ENCODE results near the gene CYTH2.

Gene CYTH2

GRCh38 chr19:48478339-48479256 is 9.4 kb downstream of the CYTH2 start:
- H3K9ac ChIP-seq (ENCODE audit: low read length): no peak overlapping the region
- no peaks in the 10 kb centered on the region for H3K9me2 ChIP-seq (replicated peaks; ENCODE audit: insufficient read depth, low read length)
- 0 out of 2 replicates have a peak, but pooled peaks cover 5% of the 10 kb centered on the region for H3F3A ChIP-seq (ENCODE audit: insufficient read depth)
- no peaks in the 10 kb centered on the region for H3K27me3 ChIP-seq (ENCODE audit: low read length)
- H2AFZ ChIP-seq (ENCODE audit: low read depth, low read length, severe bottlenecking): no peak overlapping the region
- no peaks in the 10 kb centered on the region for H3K79me2 ChIP-seq (ENCODE audit: insufficient read depth, low read length)
- no peaks in the 10 kb centered on the region for H4K20me1 ChIP-seq (ENCODE audit: low read depth, low read length)
- H3K27ac ChIP-seq (ENCODE audit: low read depth, low read length): no peak overlapping the region
- no peak overlapping the region for H3K4me3 ChIP-seq (ENCODE audit: insufficient read depth, low read length, poor library complexity, severe bottlenecking)
- no peak overlapping the region for H3K4me2 ChIP-seq (ENCODE audit: low read depth, low read length, poor library complexity, severe bottlenecking)
- H3K9me3 ChIP-seq (ENCODE audit: insufficient read depth, low read length): no peaks in the 10 kb centered on the region
- TF ChIP-seq EZH2phosphoT487 (conservative IDR thresholded peaks at IDR 0.05; ENCODE audit: low read length): no peak
- TF ChIP-seq, protein P1, sequence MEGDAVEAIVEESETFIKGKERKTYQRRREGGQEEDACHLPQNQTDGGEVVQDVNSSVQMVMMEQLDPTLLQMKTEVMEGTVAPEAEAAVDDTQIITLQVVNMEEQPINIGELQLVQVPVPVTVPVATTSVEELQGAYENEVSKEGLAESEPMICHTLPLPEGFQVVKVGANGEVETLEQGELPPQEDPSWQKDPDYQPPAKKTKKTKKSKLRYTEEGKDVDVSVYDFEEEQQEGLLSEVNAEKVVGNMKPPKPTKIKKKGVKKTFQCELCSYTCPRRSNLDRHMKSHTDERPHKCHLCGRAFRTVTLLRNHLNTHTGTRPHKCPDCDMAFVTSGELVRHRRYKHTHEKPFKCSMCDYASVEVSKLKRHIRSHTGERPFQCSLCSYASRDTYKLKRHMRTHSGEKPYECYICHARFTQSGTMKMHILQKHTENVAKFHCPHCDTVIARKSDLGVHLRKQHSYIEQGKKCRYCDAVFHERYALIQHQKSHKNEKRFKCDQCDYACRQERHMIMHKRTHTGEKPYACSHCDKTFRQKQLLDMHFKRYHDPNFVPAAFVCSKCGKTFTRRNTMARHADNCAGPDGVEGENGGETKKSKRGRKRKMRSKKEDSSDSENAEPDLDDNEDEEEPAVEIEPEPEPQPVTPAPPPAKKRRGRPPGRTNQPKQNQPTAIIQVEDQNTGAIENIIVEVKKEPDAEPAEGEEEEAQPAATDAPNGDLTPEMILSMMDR (IDR thresholded peaks at IDR 0.05; ENCODE audit: insufficient read depth, low read length, poor library complexity, severe bottlenecking): no peak
- no peaks in the 10 kb centered on the region for H3K36me3 ChIP-seq (ENCODE audit: low read length)

- H3K9ac ChIP-seq (ENCODE audit: low read length): no peak overlapping the region
- no peaks in the 10 kb centered on the region for H4K20me1 ChIP-seq (ENCODE audit: low read depth, low read length)
- H3F3A ChIP-seq (ENCODE audit: insufficient read depth): 0 out of 2 replicates have a peak, but pooled peaks cover 5% of the 10 kb centered on the region
- H2AFZ ChIP-seq (ENCODE audit: low read depth, low read length, severe bottlenecking): no peak overlapping the region
- no peak overlapping the region for H3K27ac ChIP-seq (ENCODE audit: low read depth, low read length)
- no peak overlapping the region for H3K4me2 ChIP-seq (ENCODE audit: low read depth, low read length, poor library complexity, severe bottlenecking)
- TF ChIP-seq, protein P1 (IDR thresholded peaks at IDR 0.05; ENCODE audit: insufficient read depth, low read length, poor library complexity, severe bottlenecking): no peak
- TF ChIP-seq EZH2phosphoT487 (conservative IDR thresholded peaks at IDR 0.05; ENCODE audit: low read length): no peak
- no peak overlapping the region for H3K4me3 ChIP-seq (ENCODE audit: insufficient read depth, low read length, poor library complexity, severe bottlenecking)
- H3K9me2 ChIP-seq (replicated peaks; ENCODE audit: insufficient read depth, low read length): no peaks in the 10 kb centered on the region
- no peaks in the 10 kb centered on the region for H3K36me3 ChIP-seq (ENCODE audit: low read length)
- H3K27me3 ChIP-seq (ENCODE audit: low read length): no peaks in the 10 kb centered on the region
- no peaks in the 10 kb centered on the region for H3K79me2 ChIP-seq (ENCODE audit: insufficient read depth, low read length)
- H3K9me3 ChIP-seq (ENCODE audit: insufficient read depth, low read length): no peaks in the 10 kb centered on the region
These were observed 10.5 kb downstream of the CYTH2 start for GRCh38 chr19:48479686-48480085.

DNA sequence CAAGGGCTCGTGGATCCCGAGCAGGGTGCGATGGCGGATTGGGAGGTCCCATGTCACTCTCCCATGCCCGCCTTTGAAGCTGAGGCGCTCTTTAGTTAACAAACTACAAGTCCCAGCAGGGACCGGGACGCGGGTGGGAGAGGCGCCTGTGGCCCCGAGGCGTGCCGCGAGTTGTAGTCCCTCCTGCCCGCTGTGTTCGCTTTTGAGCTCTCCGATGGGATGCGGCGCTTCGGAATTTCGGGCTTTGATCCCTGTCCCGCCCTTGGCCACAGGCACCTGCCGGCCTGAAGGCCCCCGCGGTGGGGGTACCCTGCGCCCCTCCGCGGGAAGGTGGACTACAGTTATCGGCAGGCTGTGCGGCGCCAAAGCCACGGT is 11.0 kb downstream of the CYTH2 start:
- H3K36me3 ChIP-seq (ENCODE audit: low read length): no peaks in the 10 kb centered on the region
- H2AFZ ChIP-seq (ENCODE audit: low read depth, low read length, severe bottlenecking): no peak overlapping the region
- no peaks in the 10 kb centered on the region for H3K9me3 ChIP-seq (ENCODE audit: insufficient read depth, low read length)
- H3K4me3 ChIP-seq (ENCODE audit: insufficient read depth, low read length, poor library complexity, severe bottlenecking): no peak overlapping the region
- H3K27me3 ChIP-seq (ENCODE audit: low read length): no peaks in the 10 kb centered on the region
- no peak overlapping the region for H3K9ac ChIP-seq (ENCODE audit: low read length)
- H4K20me1 ChIP-seq (ENCODE audit: low read depth, low read length): no peaks in the 10 kb centered on the region
- no peak overlapping the region for H3K27ac ChIP-seq (ENCODE audit: low read depth, low read length)
- no peaks in the 10 kb centered on the region for H3K9me2 ChIP-seq (replicated peaks; ENCODE audit: insufficient read depth, low read length)
- H3F3A ChIP-seq (ENCODE audit: insufficient read depth): 0 out of 2 replicates have a peak, but pooled peaks cover 5% of the 10 kb centered on the region
- no peaks in the 10 kb centered on the region for H3K79me2 ChIP-seq (ENCODE audit: insufficient read depth, low read length)
- TF ChIP-seq, protein P1 (IDR thresholded peaks at IDR 0.05; ENCODE audit: insufficient read depth, low read length, poor library complexity, severe bottlenecking): no peak
- no peak for TF ChIP-seq EZH2phosphoT487 (conservative IDR thresholded peaks at IDR 0.05; ENCODE audit: low read length)
- no peak overlapping the region for H3K4me2 ChIP-seq (ENCODE audit: low read depth, low read length, poor library complexity, severe bottlenecking)
